Activated CD4-positive, alpha-beta T cell treated with anti-CD3 and anti-CD28 coated beads for 4 hours (primary cell): ENCODE results near the gene RPS10.
"Not testable (repeated sequence)": the region's sequence is repeated elsewhere in the genome, so short reads cannot be mapped to it uniquely, and the experiment has no call there.

Experiments
- DNase-seq, 2 donors: peaks; one replicate each; pipeline ENCODE4 v3.0.0-alpha.2; 2020

RPS10 gene

DNA sequence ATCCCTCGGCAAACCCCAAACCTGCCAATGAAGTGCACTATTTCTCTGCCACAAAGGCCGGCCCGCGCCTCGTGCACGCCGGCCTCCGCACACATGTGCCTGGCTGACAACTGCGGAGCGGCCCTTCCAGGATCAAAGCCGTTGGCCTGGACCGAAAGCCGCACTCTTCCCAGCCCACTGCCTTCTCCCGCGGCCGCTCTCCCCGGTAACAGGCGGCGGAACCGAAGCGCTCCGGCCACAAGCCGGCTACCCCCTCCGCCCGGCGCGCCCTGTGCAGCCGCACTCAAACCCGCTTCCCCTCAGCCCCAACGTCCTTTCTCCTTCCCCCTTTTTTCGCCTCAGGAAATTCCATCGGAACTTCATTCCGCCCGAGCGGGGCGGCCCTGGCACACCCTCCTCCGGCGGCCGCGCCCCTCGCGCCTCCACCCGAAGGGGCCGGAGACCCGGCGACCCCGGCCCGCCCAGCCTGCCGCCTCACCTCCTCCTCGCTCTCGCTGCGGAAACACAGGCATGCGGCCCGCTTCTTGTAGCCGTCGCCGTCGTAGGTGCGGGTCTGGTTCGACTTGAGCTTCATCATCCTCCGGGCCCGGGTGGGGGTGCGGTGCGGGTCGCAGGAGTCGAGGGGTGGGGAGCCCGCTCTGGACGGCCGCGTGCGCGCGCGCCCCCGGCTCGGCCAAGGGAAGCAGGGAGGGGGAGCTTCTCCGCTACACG is 33.9 kb downstream of the RPS10 start:
- DNase-seq: peak; percentile 57 to 60

DNA sequence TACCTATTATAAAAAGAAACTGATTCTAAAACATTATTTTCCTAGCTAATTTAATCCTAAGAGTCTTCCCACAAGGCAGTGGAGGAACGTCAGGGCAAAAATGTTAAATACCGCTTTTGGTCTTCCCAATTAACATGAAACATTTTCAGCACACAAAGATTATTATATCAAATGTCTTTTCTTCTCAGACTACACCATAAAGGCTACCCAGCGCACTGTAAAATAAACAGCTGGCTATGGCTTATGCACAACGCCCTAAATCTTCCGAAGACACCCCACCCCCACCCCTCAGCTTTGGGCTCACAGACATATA is 34.4 kb downstream of the RPS10 start:
- DNase-seq: no peak

DNA sequence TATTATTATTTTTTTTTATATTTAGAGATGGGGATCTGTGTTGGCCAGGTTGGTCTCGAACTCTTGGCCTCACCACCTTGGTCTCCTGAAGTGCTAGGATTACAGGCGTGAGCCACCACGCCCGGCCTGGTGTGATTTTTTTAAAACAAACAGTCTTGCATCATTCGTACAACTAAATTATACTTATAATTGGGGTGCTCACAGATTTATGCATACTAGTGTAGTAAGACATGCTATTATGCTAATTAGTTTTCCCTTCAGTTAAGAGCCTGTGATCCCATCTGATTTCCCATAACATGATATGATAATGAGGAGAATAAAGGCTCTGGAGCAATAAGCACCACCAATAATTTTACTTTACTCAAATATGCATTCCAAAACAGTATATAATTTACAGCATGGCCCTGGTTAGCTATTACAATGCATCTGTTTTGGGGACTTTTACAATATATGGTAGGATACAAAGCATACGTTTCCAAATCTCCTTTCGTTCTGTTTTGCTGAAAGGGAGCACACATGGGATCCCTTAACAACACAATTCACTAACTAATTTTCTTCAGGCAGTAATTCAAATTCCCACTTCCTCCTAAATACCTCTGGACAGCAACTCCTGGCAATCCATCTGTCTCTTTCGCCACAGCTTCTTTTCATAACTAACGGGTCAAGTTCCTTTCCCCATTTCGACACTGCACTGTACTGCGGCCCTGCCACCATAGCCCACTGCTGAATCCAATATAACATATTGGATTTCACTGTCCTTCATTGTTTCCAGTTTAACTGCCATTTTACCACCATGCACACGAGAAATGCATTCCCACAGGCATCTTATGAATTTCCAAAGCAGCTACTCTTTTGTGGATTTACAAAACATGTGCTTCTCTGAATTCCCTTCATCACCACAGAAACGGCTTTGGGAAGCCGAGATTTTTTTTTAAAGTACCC is 35.1 kb downstream of the RPS10 start:
- DNase-seq: no peak

DNA sequence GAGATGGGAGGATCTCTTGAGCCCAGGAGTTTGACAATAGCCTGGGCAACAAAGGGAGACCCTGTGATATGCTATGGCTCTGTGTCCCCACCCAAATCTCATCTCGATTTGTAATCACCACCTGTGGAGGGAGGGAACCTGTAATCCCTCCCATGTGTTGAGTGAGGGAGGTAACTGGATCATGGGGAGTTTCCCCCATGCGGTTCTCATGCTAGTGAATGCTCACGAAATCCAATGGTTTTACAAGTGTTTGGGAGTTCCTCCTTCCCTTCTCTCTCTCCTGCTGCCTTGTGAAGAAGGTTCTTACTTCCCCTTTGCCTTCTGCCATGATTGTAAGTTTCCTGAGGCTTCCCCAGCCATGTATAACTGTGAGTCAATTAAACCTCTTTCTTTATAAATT is 36.8 kb downstream of the RPS10 start:
- DNase-seq: no peak

DNA sequence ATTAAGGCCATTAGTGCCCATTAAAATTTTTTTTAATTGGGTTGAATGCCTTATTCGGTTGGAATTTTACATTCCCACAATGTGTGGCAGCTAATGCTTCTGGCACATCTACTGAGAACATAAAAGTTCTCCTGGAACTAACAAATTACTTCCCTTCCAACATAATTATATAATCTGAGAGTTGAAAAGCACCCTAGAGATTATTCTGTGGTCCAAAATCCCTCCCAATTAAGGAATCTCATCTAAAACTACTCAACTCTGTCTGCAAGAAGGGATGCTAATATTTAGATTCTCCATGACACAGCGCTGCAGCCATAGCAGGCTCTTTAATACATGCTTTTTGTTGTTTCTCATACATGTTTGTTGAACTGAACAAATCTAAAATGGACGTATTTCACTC is 37.4 kb downstream of the RPS10 start:
- no peak for DNase-seq

DNA sequence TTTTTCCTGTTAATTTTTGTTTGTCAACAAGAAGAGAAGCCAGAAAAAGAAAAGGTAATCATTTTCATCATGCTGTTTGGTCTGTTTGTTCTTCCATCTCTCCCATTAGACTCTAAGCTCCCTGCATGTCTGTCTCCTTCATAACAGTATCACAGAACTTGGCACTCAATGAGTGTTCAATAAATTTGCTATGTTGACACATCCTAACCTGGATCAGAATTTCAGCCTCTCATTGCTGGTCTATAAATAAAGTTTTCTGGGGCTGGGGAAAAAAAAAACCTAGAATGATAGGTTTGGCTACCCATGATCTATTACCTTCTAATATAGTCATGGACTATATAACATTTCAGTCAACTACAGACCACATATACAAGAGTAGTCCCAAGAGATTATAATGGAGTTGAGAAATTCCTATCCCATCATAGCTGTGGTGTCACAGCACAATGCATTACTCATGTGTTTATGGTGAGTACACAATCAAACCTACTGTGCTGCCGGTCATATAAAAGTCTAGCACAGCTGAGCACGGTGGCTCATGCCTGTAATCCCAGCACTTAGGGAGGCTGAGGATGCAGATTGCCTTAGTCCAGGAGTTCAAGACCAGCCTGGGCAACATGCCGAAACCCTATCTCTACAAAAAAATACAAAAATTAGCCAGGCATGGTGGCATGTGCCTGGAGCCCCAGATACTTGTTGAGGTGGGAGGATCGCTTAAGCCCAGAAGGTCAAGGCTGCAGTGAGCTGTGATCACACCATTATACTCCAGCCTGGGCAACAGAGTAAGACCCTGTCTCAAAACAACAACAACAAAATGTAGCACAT is 39.3 kb downstream of the RPS10 start:
- DNase-seq: no peak

DNA sequence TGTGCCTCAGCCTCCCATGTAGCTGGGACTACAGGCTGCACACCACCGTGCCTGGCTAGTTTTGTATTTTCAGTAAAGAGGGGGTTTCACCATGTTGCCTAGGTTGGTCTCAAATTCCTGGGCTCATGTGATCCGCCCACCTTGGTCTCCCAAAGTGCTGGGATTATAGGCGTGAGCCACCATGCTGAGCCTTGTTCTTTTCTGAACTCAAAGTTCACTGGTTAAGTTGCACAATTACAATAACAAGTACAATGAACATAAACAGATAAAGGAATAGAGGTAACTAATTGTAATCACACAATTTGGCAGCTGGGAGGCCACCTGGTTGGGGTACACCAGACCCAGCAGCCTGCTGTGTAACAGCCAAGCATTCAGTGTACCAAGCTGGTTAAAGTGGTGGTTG is 40.1 kb downstream of the RPS10 start:
- no peak for DNase-seq

DNA sequence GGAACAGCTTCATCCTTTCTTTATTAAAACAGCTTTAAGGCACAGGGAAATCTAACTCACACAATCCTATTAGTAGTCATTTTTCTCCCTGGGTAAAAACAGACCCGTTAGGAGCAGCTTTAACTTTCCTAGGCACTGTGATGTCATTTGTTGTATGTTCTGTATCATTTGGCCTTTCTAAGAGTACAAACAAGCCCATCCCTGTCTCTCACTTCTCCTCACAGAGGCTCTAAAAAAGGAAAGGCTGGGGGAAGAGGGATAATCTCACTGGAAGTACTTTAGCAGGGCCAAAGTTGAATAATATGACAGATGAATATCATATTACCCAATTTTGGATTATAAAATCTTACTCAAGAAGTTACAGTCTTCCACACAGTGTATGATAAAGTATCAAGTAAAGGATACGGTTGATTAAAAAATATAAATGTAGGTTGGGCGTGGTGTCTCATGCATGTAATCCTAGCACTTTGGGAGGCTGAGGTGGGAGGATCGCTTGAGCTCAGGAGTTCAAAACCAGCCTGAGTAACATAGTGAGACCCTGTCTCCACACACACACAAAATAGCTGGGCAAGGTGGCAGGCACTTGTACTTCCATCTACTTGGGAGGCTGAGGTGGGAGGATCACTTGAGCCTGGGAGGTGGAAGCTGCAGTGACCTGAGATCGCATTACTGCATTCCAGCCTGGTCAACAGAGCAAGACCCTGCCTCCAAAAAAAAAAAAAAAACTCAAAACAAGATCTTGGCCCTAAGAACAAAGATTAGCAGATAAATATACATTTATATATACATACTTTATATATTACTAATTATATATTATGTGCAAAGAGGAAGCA is 41.3 kb downstream of the RPS10 start:
- DNase-seq: no peak

DNA sequence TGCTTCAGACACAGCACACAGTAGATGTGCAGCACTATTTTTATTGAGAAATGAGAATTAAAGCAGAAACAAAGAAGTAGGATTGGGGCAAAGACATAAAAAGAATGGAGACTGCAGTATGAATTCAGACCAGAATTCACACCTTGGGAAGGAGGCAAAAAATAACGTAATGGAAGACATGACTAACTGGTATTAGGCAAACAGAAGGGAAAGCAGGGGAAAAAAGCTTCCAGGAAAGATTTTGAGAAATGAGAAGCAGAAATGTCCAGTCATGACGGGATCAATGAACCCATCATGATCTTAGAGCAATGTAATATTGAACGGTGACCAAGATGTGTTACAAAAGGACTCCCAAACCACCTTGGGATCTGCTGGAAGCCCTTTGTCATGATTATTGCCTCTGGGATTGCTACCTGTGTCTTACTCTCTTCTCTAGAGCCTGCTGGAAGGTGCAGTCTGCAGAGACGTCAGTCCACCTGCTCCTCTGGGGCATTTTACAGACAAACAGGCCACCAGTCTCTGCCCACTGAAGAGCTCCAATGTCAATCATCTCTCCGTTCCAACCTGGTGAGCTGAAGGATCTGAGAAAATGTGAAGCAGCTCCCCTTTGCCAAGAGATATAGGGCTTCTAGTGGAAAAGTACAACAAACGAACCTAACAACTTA is 42.1 kb downstream of the RPS10 start:
- DNase-seq: no peak

DNA sequence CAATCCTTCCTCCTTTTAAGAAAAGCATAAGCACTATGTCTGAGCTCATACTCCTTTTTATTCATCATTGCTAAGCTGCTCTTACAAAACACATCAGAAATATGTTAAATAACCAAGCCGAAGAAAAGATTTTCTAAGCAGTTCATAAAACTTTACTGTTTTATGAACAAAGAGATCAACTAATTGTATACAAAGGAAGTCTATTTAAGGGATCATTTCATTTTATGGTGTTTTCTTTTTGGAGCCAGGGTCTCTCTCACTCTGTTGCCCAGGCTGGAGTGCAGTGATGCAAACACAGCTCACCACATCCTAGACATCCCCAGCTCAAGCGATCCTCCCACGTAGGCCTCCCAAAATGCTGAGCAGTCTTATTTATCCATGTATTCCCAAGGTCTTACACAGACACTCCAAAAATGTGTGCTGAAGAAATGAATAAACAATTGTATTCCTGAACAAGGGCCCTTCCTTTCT is 42.7 kb downstream of the RPS10 start:
- DNase-seq: no peak

DNA sequence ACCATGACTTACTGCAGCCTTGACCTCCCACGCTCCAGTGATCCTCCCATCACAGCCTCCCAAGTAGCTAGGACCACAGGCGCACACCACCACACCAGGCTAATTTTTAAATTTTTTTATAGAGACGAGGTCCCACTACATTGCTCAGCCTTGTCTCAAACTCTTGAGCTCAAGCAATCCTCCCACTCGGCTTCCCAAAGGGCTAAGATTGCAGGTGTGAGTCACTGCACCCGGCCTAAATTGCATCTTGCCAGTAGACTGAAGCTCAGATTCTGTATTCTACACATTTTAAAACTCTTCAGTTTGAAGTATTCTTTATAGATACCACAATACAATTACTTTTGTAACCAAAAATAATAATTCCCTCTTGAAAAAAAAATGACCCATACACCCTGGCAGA is 44.8 kb downstream of the RPS10 start:
- DNase-seq: peak; percentile 8 to 20

DNA sequence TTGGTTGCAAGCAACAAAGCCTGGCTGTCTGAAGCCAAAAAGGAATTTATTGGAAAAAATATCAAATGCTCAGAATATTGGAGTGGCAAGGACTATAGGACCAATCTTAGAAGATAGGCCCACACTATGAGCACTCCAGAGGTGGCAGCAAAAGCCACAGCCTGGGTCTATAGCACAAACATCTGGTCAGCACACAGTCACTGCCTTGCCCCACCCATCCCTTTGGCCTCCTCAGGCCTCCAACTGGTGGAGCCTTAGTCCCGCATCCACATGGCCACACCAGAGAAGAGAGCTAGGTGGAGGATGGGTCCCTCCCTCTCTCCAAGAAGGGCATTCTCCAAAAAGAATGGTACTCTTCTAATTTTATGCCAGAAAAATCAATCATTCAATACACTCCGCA is 47.4 kb downstream of the RPS10 start:
- no peak for DNase-seq

DNA sequence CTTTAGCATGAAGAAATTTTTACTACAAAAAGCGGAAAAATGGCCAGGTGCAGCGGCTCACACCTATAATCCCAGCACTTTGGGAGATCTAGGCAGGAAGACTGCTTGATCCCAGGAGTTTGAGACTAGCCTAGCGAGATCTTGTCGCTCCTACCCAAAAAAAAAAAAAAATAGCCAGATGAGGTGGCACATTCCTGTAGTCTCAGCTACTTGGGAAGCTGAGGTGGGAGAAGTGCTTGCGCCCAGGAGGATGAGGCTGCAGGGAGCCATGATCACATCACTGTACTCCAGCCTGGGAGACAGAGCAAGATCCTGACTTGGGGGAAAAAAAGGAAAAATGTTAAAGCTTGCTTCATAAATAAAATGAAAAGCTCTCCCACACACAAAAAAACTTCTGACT is 47.9 kb downstream of the RPS10 start:
- no peak for DNase-seq

DNA sequence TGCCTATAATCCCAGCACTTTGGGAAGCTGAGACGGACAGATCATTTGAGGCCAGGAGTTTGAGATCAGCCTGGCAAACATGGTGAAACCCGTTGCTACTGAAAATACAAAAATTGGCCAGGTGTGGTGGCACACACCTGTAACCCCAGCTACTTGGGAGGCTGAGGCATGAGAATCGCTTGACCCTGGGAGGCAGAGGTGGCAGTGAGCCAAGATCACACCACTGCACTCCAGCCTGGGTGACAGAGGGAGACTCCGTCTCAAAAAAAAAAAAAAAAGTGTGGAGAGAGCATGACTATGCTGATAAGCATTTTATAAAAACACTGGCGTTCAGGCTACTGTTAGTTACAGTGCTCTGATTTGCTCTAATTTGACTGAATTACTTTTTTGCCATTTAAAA is 48.3 kb downstream of the RPS10 start:
- DNase-seq: not testable (repeated sequence)

DNA sequence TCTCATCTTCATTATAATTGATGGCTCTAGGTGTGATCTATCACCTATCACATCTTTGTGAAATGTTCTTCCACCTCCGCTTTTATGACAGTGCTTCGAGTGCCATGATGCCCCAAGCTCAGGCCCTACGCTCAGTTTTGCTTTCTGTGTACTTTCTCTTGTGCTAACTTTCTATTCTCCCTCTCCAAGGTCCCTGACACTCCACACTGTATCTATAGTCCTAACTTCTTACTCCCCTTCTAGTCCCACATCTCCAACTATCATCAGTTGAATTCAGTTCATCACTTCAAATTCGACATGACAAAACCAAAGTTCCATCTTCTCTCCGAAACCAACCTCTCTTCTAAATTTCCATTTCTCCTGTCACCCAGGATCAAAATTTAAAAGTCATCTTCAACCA is 50.0 kb downstream of the RPS10 start:
- DNase-seq: no peak

DNA sequence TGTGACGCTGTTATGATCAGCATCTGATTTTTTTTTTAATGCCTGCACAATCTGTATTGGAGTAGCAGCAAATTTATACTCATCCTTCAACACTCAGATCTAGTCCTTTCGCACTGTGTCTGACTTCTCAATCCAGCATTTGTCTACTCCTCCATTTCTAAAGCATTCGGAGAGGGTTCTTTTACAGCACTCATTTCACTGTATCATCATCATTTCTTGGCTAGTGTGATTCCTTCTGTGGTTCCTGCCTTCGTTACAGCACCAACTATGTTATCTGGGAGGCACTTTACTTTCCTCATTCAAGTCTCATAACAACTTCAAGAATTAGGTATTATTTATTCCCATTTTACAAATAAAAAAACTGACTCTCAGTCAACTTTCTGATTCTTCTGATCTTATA is 51.4 kb downstream of the RPS10 start:
- DNase-seq: no peak

DNA sequence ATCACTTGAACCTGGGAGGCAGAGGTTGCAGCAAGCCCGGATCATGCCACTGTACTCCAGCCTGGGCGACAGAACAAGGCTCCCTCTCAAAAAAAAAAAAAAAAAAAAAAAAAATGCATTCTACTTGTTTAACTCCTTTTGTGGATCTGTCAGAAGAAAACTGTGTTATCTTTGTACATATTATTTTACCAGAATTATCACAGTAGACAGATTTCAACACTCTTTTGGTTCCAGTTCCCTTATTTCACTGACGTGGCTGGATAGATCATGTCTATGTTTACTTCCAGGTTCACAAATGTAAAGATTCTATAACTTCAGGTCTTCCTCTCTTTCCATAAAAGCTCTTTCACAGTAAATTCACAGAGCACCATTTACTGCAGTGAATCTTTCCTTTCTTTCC is 51.8 kb downstream of the RPS10 start:
- DNase-seq: no peak

DNA sequence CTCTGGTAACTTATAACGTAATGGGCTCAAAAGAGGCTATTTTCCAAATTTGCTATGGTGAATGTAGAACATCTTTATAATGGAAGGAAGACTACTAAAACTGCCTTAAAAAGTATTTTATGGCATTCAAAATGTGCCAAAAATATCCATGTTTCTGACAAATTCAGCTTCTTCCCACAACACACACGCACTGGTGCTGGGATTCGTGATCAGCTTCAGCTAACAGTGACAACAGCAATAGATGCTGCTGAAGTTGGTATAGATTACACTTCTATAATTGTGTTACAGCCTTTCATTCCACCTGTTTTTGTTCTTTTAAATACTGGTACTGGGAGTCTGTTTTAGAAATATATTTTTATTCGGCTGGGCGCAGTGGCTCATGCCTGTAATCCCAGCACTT is 52.4 kb downstream of the RPS10 start:
- DNase-seq: no peak

DNA sequence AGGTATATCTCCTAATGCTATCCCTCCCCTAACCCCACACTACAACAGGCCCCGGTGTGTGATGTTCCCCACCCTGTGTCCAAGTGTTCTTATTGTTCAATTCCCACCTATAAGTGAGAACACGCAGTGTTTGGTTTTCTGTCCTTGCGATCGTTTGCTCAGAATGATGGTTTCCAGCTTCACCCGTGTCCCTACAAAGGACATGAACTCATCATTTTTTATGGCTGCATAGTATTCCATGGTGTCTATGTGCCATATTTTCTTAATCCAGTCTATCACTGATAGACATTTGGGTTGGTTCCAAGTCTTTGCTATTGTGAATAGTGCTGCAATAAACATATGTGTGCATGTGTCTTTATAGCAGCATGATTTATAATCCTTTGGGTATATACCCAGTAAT is 54.0 kb downstream of the RPS10 start:
- not testable (repeated sequence) for DNase-seq

DNA sequence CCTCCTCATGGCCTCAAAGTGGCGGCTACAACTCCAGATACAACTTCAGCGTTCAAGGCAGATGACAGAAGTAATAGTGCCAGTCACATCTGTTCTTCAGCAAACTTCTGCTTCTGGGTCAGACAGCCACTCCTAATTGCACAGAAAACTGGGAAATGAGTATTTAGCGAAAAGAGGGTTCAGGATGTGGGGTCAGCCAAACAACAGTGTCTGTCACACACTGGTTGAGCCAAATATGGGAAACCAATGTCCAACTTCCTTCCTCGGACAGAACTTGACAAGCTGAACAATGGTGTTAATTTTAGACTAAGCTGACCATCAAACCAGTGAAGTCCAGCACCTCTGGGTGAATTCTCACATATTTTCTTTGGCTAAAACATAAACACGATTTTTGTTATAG is 55.5 kb downstream of the RPS10 start:
- no peak for DNase-seq

DNA sequence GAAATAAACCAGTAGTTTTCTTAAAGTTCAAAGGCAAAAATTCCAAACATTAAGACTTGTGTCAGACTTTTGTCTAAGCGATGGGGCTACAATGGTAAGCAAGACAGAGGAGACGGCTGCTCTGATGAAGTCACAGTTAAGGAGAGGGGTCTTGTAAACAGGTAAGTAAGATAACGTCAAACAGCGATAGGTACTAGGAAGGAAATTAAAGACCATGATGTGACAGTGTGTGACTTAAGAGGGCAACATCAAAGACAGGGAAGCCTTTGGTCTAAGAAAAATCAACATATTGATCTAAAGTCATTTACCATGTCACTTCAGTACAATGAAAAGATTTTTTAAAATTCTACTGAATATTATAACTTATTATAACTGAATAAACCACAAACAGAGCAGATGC is 56.5 kb downstream of the RPS10 start:
- no peak for DNase-seq
